Measurements from ENCODE around the gene WDFY4.

Gene WDFY4

DNA sequence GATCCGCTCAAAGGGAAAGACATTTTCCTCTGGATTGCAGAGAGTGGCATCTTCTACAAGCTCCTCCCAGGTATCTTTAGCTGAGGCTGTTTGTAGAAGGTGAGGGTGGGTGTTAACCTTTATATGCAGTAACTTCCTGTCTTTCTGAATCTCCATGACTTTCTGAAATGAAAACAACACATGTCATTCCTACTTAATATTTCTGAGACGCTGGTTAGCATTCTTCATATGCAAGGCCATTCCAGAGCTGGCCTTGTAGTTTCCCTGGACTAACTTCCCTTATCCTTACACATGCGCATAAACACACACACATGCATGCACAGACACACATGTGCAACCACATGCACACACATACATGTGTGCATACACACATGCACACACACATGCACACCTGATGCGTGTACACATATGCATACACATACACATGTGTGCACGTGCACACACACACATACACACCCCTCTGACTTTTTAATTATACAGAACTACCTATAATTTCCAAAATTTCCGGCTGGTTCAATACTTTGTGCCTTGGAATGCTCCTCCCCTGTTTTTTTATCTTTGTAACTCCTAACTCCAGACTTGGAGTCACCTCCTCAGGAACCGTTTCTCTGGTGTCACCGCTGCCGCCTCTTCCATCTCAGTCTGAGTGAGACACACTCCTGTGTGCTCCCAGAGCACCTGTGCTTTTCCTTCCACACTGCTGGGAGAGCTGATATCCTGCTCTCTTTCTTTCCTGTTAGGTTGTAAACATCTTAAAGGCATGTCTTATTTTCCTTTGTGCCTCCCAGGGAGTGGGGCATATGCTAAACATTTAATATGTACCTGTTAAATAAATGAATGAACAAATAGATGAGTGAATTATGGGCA lies 199.7 kb downstream of the WDFY4 start:
- no peak for DNase-seq

DNA sequence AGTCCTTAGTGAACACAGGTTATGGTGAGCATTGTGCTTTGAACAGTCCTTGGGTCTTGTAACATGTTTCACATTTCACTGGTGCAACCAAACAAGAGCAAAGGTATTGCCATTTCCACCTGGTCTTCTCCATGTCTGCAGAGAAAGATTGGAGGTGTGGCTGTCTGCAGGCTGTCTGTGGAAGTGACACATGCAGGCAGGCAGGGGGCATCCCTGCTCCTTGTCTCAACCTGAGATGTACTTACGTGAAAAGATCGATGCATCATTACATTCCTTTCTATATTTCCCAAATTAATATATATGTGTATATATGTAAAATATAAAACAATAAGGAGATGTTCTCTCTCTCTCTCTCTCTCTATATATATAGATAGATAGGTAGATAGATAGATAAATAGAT lies 200.7 kb downstream of the WDFY4 start:
- no peak for DNase-seq

DNA sequence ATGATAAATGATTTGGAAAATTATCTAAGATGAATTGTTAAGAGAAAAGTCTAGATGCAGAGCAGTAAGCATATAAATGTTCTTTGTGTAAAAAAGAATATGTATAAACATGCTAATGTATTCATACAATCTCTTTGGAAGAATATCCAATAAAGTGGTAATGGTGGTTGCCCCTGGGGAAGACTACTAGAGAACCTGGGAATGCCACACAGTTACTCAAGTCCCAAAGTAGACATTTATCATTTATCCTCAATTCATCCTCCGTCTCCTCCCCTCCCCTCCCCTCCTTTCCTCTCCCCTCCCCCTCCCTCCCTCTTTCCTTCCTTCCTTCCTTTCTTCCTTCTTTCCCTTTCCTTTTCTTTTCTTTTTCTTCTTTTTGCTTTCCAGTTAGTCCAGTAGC lies 203.3 kb downstream of the WDFY4 start:
- DNase-seq = no peak

DNA sequence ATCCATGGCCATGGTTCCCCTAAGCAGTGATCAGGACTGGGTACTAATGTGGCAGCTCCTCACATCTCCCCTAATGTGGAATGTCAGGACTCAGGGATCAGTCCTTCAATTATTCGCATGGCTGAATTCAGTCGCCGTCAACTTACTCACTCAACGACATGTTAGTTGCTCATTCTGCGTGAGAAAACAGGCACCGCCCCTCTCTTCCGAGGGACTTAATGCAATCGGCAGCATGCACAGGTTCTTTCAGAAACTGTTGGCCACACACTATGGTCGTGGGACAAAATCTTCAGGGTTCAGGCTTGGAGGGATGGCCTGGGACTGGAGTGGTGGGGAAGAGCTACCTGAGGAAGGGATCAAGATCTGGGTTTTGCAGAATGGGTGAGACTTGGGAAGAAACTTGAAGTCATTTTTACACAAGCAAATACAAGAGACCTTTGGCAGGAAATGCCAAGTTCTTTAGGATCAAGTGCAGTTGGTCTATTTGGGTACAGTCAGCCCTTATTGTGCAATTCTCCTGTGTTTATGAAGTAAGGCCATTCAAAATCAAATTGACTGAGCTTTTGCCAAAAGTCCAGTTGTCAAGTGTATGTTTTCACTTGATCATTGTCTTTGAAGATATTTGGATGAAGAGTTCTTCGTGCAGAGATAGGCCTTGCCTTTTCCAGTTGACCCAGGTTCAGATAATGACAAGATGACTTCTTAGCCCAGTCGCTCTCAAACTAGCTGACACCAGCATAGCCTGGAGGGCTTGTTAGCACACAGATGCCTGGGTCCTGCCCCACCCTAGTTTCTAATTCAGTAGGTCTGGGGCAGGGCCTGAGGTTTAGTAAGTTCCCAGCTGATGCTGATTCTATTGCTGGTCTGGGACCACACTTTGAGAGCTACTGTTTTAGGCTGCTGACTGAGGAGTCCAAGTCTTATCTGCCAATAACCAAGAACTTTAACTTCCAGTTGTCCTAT lies 206.5 kb downstream of the WDFY4 start:
- no peak for DNase-seq

DNA sequence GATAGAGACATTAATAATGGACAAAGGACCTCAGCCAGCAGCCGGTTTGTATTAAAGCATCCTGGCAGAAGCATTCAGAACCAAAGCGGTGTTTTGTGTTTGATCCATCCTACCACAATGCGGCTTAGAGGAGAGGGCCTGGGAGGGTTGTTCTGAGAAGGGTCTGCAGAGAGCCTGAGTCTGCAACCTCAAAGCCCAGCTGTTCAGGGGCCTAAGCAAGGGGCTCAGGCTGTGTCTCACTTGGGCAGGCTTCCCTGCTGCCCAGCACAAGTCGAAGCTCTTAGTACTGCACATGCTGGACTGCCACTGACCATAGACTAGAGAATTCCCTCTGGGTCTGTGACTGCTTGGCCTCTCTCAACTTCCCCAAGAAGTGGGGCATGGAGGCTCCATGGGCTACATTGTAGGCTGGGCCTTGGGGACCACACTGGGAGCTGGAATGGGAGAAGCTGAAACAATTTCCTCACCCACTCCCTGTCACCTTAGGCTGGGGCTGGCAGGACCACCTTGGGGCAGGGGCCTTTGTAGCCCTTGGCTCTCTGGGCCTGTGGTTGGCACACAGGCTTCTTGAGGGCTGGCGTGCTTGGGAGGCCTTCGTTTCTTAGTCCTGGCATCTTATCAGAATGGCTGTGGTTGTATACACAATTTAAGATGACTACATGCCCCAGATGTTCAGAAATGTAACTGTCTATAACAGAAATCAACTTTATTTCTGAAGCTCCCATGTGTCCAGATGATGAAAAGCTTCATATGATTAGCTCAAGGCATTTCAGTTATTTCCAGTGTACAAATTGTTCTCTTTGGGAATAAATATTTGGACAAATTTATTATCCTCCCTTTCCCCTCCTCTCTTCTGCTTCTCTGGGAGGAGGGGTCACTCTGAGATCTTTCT lies 210.5 kb downstream of the WDFY4 start:
- no peak for DNase-seq

DNA sequence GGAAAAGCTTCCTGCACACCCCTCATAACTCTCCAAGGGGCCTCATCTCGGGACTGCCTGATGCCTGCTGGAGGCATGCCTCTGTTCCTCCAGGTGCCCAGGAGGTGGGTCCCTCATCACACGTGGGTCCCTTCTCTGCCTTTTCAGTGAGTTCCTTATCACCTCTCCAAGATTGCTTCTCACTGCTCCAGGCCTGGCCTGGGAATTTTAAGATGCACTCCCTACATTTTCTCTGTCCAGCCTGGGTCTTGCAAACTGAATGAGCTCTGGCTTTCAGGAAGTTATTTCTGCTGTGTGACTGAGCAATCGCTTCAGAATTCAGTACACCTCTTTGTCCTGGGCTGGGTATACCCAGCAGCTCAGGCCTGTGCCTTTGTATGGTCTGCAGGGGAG lies 211.1 kb downstream of the WDFY4 start:
- no peak for DNase-seq

DNA sequence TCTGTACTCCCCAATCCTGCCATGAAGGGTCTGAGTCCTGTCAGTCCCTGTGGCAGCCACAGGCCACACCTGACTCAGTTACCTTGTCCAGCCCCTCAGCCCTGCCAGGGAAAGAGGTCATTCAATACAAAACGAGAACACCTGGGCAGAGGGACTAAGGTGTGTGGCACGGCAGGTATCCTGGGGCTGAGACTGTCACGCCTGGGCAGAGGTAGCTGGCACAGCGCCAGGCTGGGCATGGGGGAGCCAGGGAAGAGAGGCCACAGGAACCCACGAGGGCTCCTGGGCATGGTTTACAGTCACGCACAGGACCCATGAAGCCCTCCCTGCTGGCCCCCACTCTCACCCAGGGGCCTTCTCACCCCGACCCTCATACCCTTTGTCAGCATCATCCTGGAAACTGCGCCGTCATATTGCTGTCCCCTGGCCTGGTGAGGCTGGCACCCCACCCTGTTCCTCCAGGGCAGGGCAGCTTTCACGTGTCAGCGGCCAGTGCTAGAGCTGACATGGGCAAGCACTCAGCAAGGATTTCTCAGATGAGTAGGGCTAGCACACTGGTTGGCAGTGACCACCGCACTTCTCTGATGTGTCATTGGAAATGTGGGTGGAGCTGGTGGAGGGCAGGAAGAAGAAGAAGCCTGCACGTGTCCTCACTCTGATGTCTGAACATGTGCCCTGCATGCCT lies 212.2 kb downstream of the WDFY4 start:
- no peak for DNase-seq

DNA sequence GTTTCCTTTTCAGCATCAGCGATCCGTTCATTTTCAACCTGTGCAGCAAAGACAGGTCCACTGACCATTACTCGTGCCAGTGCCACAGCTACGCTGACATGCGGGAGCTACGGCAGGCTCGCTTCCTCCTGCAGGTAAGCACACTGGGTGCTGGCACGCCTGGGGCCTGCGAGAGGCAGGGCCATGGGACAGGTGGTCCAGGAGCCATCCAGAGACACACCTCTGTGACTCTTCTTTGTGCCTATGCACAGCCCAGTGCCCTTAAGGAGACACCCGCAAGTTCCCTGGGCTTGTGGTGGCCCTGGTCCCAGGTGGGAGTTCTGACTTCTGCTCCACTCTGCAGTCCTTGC lies 212.7 kb downstream of the WDFY4 start:
- DNase-seq = no peak

DNA sequence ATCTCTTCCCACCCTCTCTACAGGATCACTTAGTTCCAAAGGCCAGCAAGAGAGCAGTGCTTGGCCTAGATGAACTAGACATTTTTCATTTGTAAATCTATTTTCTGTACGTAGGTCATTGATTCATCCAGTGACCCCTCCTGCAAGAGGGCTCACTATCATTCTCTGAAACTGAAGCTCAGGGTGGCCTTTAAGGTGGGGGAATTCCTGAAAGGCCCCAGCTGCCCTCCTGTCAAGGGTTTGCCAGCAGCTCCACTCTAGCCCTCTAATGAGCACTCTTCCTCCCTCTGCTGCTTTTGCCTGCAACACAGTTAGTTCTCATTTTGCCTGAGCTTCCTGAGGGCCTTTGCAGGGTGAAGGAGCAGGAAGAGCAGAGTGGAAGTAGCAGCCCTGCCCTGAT lies 213.8 kb downstream of the WDFY4 start:
- DNase-seq = no peak

DNA sequence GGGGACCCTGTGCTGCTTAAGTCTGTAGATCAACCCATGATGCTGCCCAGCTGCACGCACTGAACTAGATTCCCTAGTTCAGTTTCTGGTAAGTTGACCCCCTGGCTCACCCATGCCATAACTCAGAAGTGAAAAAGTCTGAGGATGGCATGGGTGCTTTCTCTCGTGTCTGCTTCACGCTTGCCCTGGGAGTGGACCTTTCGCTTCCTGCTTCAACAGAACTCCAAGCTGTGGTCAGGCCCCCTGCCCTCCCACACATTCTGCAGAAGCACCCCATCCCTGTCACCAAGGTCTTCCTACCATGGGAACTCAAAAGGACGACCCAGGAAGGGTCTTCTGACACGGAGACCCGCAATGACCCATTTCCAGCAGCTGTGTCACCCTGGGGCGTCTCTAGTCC lies 215.1 kb downstream of the WDFY4 start:
- no peak for DNase-seq

DNA sequence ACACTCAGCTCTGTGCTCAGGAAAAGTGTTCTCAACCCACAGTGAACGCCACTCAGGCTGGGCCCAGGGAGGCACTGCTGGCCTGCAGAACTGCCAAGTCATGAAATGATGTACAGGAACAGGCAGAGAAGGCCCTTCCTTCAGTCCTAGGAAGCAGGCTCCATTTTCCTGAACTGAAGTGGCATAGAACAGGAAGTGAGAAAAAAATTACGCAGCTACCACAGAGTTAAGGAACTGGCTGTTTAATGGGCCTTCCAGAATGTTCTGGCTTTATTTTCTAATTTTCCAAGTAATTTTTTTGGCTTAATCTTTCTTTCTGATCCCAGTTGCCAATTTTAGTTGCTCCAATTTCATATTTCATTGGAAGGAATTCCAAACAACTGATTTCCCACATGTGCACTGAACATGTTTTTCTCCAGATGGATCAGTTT lies 215.7 kb downstream of the WDFY4 start:
- no peak for DNase-seq

DNA sequence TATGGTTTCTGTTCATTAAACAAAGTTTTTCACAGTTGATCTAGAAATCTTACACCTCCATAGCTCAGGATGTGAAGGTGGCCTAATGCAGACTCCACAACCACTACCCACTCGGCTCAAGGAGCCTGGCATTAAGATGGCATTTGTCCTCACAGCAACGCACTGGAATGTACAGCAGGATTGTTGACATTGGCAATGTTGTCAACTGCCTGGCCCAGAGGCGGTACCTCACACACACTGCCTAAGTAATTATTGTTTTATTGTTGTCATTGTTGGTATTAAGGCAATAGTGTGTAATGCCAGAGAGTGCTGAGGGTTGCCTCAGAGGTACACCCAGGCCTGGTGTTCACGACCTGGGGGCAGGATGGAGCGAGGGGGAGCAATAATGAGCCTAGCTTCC lies 216.6 kb downstream of the WDFY4 start:
- DNase-seq = no peak

DNA sequence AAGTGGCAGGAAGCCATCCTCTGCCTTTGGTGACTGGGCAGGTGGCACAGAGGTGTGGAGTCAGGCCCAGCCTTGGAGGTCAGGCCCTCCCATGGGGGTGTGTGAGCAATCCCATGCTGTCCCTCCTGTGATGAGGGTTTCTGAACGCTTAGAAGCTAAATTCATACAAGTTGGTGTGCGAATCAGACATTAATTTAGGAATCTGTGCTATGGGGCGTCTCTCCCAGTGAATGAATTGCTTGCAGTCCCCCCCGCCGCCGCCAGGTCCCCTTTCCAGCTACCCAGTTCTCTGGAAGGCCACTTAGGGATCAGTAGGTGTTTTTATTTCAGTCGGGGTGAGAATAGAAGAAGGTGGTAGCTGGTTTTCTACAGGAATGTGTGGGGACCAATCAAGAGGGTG lies 217.4 kb downstream of the WDFY4 start:
- no peak for DNase-seq

DNA sequence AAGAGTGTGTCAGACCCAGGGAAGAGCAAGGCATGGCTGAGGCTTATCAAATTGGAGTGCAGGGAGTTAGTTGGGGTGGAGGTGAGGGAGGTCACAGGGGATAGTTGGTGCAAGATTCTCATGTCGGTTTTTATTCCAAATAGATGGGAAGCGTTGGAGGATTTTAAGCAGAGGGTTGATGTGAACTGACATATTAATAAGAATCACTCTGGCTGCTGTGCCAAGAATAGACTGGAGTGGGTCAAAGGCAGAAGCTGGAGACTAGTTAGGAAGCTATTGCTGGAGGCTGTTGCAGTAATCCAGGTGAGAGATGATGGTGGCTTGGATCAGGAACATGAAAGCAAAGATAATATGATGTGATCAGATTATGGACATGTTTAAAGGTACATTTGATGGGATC lies 218.5 kb downstream of the WDFY4 start:
- DNase-seq = no peak

DNA sequence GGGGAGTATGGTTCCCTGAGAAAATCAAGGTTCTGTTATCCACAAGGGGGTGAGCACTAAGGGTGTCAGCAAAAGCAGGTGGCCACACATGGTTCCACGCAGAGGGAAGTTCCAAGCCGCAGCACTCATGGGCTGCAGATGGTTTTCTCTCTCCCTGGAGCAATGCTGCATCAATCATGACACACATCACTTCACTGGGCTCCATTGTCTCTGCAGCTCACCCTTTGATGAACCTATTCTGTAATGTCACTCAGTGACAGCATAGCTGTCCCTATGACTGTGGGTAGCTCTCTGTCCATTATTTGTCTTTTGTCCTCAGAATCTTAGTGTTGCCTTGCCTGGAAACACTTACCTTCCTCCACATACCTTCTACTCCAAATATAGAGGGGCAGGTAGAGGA lies 220.2 kb downstream of the WDFY4 start:
- no peak for DNase-seq

DNA sequence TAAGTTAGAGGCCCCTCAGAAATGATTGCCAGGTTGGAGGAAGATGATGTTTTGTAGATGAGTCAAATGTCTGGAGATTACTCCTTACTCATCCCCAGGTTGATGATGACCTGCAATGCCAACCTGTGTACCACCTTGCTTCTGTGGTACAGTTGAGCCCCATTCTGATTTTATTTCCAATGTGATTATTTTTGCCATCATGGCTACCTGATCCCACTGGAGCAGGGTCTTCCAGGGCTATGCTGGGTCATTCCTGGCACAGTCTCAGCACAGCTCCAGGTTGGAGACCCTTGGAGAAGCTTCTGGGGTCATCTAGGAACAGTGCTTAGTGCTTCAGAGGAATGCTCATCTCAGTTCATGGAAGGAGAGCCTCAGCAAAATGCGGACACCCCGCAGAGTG lies 220.6 kb downstream of the WDFY4 start:
- no peak for DNase-seq

DNA sequence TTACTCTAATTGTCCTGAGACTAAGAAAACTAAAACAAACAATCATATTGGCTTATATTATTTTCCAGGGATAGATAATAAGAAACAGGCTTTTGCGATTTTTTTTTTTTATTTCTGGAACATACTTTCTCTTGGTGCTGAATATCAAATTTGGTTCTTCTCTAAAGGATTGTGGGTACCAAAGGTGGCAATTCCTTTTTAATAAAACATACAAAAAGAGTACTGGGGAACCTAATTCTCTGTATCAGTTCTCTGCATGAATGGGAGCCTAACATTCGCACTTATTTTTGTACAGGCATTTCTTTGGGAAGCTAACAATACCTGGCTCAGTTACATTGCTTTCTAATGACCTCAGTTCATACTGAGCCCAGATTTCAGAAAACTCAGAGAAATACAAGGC lies 222.2 kb downstream of the WDFY4 start:
- no peak for DNase-seq

DNA sequence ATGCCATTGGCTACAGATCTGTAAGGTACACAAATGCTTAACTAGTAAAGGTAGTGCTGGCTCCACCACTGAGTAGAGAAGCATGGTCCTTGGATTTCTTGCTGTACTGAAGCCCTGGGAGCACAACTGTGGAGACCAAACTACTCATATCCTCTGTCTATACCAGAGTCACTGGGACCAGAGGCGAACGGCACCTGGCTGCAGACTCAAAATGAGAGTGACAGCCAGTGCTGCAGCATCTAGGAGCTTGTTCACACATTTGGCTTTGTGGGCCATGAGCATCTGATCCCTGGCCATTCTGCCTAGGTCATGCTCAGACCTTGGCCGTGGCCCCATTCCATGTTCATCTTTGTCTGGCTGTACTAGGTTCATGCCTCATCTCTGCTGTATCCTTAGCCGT lies 223.1 kb downstream of the WDFY4 start:
- no peak for DNase-seq

DNA sequence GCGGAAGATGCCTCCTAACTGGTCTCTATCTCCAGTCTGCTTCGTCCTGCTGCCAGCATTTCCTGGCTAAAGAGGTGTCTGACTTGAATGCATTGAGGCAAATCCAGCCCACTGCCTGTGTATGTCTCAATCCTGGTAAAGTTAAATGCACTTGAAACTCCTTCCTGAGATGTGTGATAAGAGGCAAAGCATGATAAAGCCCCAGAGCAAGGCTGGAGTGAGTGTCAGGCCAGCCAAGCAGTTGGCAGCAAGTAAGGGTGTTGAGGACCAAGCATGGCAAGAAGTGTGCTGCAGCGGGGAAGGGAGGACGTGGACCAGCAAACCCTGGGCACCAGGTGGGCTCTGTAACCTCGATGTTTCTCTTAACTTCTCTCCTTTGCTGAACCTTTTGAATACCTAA lies 225.9 kb downstream of the WDFY4 start:
- DNase-seq = no peak

DNA sequence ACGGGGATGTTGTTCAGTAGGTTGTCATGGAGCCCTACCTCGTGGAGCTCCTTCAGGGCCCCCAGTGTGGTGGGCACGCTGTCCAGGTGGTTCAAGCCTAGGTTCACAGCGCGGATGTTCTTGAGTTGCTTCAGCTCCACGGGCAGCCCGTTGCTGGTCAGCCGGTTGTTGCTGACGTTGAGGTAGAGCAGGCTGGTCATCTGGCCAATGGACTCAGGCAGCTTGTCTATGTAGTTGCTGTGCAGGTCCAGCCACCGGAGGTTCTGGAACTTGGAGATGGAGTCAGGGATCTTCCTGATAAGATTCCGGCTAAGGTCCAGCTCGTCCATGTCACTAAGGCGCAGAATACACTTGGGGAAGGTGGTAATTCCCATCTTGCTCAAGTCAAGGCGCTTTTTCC lies 229.0 kb downstream of the WDFY4 start:
- DNase-seq = no peak

DNA sequence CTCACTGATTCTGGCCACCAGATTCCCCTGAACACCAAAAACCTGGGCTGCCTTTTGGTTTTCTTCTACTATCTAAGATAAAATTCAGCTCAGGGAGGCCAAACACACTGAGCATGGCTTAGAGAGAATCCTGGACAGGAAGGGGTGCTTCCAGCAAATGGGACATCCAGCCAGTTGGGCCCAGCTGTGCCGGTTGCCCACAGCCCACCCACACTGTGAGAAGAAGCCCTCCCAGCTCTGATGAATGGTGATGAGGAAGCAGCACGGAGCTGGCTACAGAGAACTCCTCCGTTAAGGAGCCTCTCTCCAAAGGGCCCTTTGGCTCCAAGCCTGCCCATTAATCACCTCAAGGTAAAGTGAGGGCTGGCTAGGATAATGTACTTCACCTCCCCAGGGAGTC lies 239.1 kb downstream of the WDFY4 start:
- DNase-seq = no peak

DNA sequence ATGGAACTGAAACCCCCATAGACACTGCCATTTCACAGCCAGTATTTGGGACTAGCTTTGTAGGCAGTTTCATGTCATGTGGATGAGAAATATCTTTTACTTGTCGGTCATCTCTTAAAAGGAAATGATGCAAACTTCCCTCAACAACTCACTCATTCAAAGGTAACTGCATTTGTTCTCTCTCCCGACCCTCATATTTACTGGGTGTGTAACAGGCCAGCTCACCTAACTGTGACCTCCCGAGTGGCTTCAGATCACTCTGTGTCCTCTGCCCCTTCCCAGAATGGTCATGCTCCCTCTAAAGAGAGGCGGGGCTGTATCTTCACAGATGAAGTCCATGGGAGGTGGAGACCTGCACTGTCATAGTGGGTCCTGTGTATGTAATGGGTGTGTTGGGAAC lies 240.3 kb downstream of the WDFY4 start:
- no peak for DNase-seq

DNA sequence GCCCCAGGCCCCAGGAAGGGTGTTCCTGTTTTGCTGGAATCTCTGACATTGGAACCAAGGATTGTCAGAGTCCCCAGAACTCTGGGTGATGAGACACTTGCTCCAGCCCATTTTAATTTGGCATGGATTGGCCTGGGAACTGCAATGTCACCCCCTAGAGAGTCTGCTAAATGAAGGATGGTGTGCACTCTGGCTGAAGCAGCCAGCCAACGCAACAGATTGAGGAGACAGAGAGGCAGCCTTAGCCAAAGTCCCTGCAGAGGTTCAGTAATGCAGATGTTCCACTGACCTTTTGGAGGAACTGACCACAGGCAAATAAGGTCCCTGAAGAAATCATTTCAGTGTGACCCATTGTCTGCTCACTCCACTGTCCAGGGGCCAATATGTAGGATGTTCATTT lies 241.6 kb downstream of the WDFY4 start:
- DNase-seq = no peak

Data from stimulated activated CD4-positive, alpha-beta T cell treated with anti-CD3 and anti-CD28 coated beads, Interleukin-2, amount 100 ng/mL, for 48 hours (primary cell).